GM12875 (cell line): ENCODE results near the gene SLC30A3.

Source experiments
- H3K4me3 ChIP-seq: one replicate; pipeline ENCODE4 v1.5.1; 2011; ENCODE audit warnings: low read depth, low read length, control low read depth
- CTCF ChIP-seq: IDR thresholded peaks from 2 replicates; pipeline ENCODE4 v1.5.1; 2011; ENCODE audit warnings: low read depth, mild to moderate bottlenecking, control low read depth, inconsistent platforms, low read length, moderate library complexity, borderline replicate concordance; ENCODE audit not compliant: insufficient read depth

The SLC30A3 gene

GRCh38 chr2:27263287-27264252, 723 bp upstream of the SLC30A3 start:
- no peak for TF ChIP-seq CTCF
- peak overlapping the region; percentile 47 for H3K4me3 ChIP-seq

- H3K4me3 ChIP-seq: no peak overlapping the region
- no peak for TF ChIP-seq CTCF
These were observed 935 bp downstream of the SLC30A3 start for GRCh38 chr2:27261926-27262298.

- no peak for TF ChIP-seq CTCF
- no peak overlapping the region for H3K4me3 ChIP-seq
These were observed 1.5 kb downstream of the SLC30A3 start for GRCh38 chr2:27261241-27261925.

GRCh38 chr2:27258051-27258450, 4.8 kb downstream of the SLC30A3 start:
- H3K4me3 ChIP-seq: no peak overlapping the region
- no peak for TF ChIP-seq CTCF

- no peak overlapping the region for H3K4me3 ChIP-seq
- TF ChIP-seq CTCF: no peak
These were observed 5.9 kb downstream of the SLC30A3 start for GRCh38 chr2:27256855-27257454.

- H3K4me3 ChIP-seq: no peak overlapping the region
- no peak for TF ChIP-seq CTCF
These were observed 7.2 kb downstream of the SLC30A3 start for GRCh38 chr2:27255660-27256059.
